Activated CD4-positive, alpha-beta T cell treated with anti-CD3 and anti-CD28 coated beads, Interleukin-2, amount 10 ng/mL, durations not matched to agents 7 days and 5 days (primary cell): Measurements from ENCODE around the gene SLC27A4. TPM values are rescaled to one million over a fixed set of nuclear protein-coding genes. Genes with fewer than 3 reads are reported as not detected.

Source experiments
- CTCF ChIA-PET: fragments of 350-600 bp; sonication (Branson Sonifier 250); formaldehyde crosslinking; loops from one replicate; lab custom pipeline; 2021; ENCODE audit warnings: antibody characterized with exemption; lab: Charles Lee
- POLR2A ChIA-PET: fragments of 350-600 bp; sonication (Branson Sonifier 250); formaldehyde crosslinking; loops from one replicate; lab custom pipeline; 2021; ENCODE audit warnings: antibody characterized with exemption; lab: Charles Lee
- DNase-seq: peaks from one replicate; pipeline ENCODE4 v3.0.0-alpha.2; 2020
- H3K27ac Mint-ChIP-seq: one replicate; pipeline ENCODE4 v1.8.0; 2021; ENCODE audit warnings: mild to moderate bottlenecking, moderate library complexity, mixed read lengths
- H3K27me3 Mint-ChIP-seq: one replicate; pipeline ENCODE4 v1.8.0; 2021; ENCODE audit warnings: mixed read lengths
- H3K36me3 Mint-ChIP-seq: one replicate; pipeline ENCODE4 v1.8.0; 2021; ENCODE audit warnings: low read depth, mixed read lengths
- H3K4me1 Mint-ChIP-seq: one replicate; pipeline ENCODE4 v1.8.0; 2021; ENCODE audit warnings: mixed read lengths
- H3K4me3 Mint-ChIP-seq: one replicate; pipeline ENCODE4 v1.8.0; 2021; ENCODE audit warnings: mild to moderate bottlenecking, moderate library complexity, mixed read lengths
- H3K9me3 Mint-ChIP-seq: one replicate; pipeline ENCODE4 v1.8.0; 2021; ENCODE audit warnings: mixed read lengths
- microRNA-seq: library from miRNA; unstranded; fragments of <30 nt; microRNA quantifications from one replicate; pipeline ENCODE4 v1.2.0, GENCODE V29; 2021; ENCODE audit warnings: borderline microRNAs expressed, borderline replicate concordance
- total RNA-seq, 2 experiments: library from RNA; stranded (reverse); gene quantifications; one replicate each; pipeline ENCODE4 v1.2.3, GENCODE V29; 2021

Gene SLC27A4
- total RNA-seq, 2 experiments from 2014 or later = 15.8 to 16.8 TPM

- Mint-ChIP-seq H3K9me3 (no peaks in the 10 kb centered on the region), H3K4me1 (no peaks in the 10 kb centered on the region), H3K4me3 (no peak overlapping the region), H3K36me3 (no peaks in the 10 kb centered on the region), H3K27me3 (peaks cover 15% of the 10 kb centered on the region), H3K27ac (no peak overlapping the region)
- CTCF ChIA-PET = no interaction called here
- no peak for DNase-seq
- POLR2A ChIA-PET = no interaction called here
Observed at GRCh38 chr9:128399861-128400260, 59.5 kb downstream of the SLC27A4 start.

- no peak for DNase-seq
- Mint-ChIP-seq H3K27ac (no peak overlapping the region), H3K9me3 (no peaks in the 10 kb centered on the region), H3K27me3 (peaks cover 17% of the 10 kb centered on the region), H3K36me3 (no peaks in the 10 kb centered on the region), H3K4me1 (no peaks in the 10 kb centered on the region), H3K4me3 (no peak overlapping the region)
- ChIA-PET POLR2A (no interaction called here), CTCF (interaction anchor here (1.4 kb wide), 1 partner anchor 15 kb away, joined by 3 read pairs; no protein-coding TSS in a partner anchor)
Observed at GRCh38 chr9:128404560-128404959, 64.2 kb downstream of the SLC27A4 start.

DNA sequence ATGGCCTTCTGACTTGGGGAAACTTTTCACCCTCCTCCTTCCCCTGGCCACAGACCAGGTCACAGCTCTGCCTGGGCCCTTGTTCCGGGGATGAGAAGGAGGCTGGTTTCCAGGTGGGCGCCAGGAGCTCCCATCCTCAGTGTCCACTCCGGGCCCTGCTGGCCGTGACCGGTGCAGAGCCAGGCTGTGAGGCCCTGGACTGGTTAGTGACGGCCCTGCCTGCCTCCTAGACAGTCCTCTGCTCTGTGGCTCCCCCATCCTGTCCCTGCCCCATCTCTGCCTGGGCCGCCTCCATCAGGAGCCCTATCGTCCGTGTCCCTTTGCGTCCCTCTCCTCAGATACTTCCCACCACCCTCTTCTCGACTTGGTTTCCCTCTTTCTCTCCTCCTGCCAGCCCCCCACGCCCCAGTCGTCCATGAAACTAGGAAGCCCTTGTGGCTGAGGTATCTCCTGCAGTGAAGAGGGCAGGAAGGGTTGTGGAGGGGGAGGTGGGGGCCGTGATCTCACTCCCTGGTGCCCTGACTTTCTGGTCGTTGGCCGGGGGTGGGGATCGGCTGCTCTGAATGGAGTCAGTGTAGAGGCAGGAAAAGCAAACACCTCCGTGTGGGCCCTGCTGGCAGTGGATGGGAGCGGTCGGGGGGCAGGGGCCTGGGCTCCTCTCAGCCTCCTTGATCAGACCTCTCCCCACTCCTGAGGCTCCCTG lies 64.9 kb downstream of the SLC27A4 start:
- Mint-ChIP-seq H3K4me1 (no peaks in the 10 kb centered on the region), H3K4me3 (no peak overlapping the region), H3K27ac (no peak overlapping the region), H3K27me3 (peaks cover 24% of the 10 kb centered on the region), H3K36me3 (no peaks in the 10 kb centered on the region), H3K9me3 (no peaks in the 10 kb centered on the region)
- CTCF ChIA-PET = no interaction called here
- POLR2A ChIA-PET = no interaction called here
- no peak for DNase-seq

DNA sequence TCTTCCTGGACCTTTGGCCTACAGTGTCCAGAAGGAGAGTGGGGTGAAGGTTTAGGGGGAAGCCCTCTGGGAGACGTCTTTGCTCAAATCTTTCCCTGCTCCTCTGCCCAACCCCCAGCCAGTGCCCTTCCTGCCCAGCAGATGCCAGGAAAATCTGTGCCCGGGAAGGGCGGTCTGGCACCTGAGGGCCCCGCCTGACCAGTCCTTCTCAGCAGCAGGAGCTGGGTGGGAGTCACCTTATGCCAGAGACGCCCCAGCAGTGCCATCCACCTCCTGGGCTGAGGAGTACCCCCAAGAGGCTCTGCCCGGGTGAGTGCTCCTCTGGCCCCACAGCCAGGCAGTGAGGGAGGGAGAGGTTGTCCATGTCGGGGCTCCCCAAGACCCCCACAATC lies 65.4 kb downstream of the SLC27A4 start:
- Mint-ChIP-seq H3K27me3 (peaks cover 25% of the 10 kb centered on the region), H3K4me3 (no peak overlapping the region), H3K27ac (no peak overlapping the region), H3K36me3 (no peaks in the 10 kb centered on the region), H3K4me1 (no peaks in the 10 kb centered on the region), H3K9me3 (no peaks in the 10 kb centered on the region)
- POLR2A ChIA-PET = no interaction called here
- DNase-seq = no peak
- CTCF ChIA-PET = interaction anchor here (1.1 kb wide), 1 partner anchor 15 kb away, joined by 3 read pairs; the partner anchor contains the start of gene CERCAM

GRCh38 chr9:128406848-128407391 lies 66.6 kb downstream of the SLC27A4 start:
- ChIA-PET CTCF (interaction anchor here (0.6 to 1.3 kb wide), 3 partner anchors 13 to 70 kb away, joined by 3 read pairs; partner anchors contain the start of gene CERCAM), POLR2A (no interaction called here)
- H3K4me3 Mint-ChIP-seq = no peak overlapping the region
- H3K27ac Mint-ChIP-seq = no peak overlapping the region
- no peaks in the 10 kb centered on the region for H3K9me3 Mint-ChIP-seq
- DNase-seq = no peak
- H3K36me3 Mint-ChIP-seq = no peaks in the 10 kb centered on the region
- no peaks in the 10 kb centered on the region for H3K4me1 Mint-ChIP-seq
- peaks cover 30% of the 10 kb centered on the region for H3K27me3 Mint-ChIP-seq

DNA sequence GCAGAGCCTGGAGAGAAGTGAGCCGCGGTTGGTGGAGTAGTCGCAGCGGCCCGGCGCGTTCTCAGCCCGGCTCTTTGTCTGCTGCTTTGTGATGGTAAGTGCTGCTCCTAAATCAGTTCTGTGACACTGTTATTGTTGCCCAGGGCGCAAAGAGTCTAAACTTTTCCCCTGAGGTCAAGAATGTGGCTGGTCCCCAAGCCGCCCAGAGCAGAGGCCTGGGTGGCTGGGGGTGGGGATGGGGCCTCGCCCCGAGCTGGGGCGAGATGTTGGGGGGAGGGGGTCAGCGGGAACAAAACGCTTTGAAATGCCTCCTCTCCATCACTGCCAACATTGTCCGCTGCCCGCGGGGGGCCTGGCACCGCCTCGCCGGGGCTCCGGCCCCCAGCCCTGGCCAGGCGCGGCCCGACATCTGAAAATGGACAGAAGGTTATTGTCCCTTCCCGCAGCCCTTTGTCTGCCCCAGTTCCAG lies 68.7 kb downstream of the SLC27A4 start:
- DNase-seq = no peak
- Mint-ChIP-seq H3K9me3 (no peaks in the 10 kb centered on the region), H3K27me3 (peaks cover 34% of the 10 kb centered on the region), H3K4me1 (no peaks in the 10 kb centered on the region), H3K27ac (no peak overlapping the region), H3K4me3 (no peak overlapping the region), H3K36me3 (no peaks in the 10 kb centered on the region)
- CTCF ChIA-PET = interaction anchor here (0.6 to 1.4 kb wide), 2 partner anchors 16 to 208 kb away, joined by 3 read pairs; no protein-coding TSS in a partner anchor
- POLR2A ChIA-PET = no interaction called here

DNA sequence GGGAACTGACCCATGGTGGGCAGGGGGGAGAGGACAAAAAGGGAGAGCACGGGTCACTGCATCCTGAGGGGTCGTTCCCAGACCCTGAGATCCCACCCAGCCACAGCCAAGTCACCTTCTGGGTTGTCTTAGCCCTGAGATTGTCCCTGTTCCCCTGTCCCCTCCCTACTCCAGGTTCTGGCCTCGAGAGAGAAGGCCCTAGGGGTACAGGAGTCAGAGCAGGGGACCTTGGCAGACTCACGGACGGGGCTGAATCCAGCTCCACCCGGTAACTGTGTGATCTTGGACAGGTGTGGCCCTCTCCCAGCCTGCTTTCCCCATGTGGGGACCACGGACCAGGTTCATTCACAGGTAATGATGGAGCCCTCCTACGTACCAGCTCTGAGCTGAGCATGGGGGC lies 69.1 kb downstream of the SLC27A4 start:
- peaks cover 36% of the 10 kb centered on the region for H3K27me3 Mint-ChIP-seq
- no peaks in the 10 kb centered on the region for H3K36me3 Mint-ChIP-seq
- no peak overlapping the region for H3K27ac Mint-ChIP-seq
- CTCF ChIA-PET = interaction anchor here (2.0 kb wide), 1 partner anchor 14 kb away, joined by 6 read pairs; no protein-coding TSS in a partner anchor
- no peaks in the 10 kb centered on the region for H3K9me3 Mint-ChIP-seq
- no peaks in the 10 kb centered on the region for H3K4me1 Mint-ChIP-seq
- POLR2A ChIA-PET = no interaction called here
- H3K4me3 Mint-ChIP-seq = no peak overlapping the region
- DNase-seq = no peak

DNA sequence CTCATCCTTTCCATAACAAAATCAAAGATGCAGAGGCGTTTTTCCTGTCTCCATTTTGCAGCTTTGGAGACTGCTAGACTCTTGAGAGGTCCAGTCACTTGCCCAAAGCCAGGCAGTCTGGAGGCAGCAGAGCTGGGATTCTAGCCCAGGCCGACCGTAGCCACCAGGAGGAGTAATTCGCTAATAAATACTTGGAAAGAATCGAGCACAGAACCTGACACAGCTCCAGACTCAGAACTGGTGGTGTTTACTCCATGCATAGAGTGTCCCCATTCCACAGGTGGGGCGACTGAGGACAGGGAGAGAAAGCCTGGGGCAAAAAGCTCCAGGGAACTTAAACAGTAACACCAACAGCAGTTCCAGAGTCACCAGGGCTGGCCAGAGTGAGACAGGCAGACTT lies 69.7 kb downstream of the SLC27A4 start:
- no peak overlapping the region for H3K27ac Mint-ChIP-seq
- H3K4me1 Mint-ChIP-seq = no peaks in the 10 kb centered on the region
- H3K9me3 Mint-ChIP-seq = no peaks in the 10 kb centered on the region
- CTCF ChIA-PET = interaction anchor here (2.0 kb wide), 1 partner anchor 13 kb away, joined by 6 read pairs; no protein-coding TSS in a partner anchor
- H3K36me3 Mint-ChIP-seq = no peaks in the 10 kb centered on the region
- DNase-seq = no peak
- no peak overlapping the region for H3K4me3 Mint-ChIP-seq
- H3K27me3 Mint-ChIP-seq = peaks cover 40% of the 10 kb centered on the region
- POLR2A ChIA-PET = no interaction called here

Small RNAs within 50 kb of the gene (microRNA-seq; reads per million reads assigned to microRNA genes)
- not detected for gene MIR219B

Other genes starting within 250 kb of the SLC27A4 start
- 10 to 100 TPM; 57.2 to 59.9 TPM for gene PTGES2, start 212.8 kb upstream of the SLC27A4 start, total RNA-seq
- gene LCN2, start 191.1 kb upstream of the SLC27A4 start, total RNA-seq = not detected
- 10 to 100 TPM; 92.5 to 94.2 TPM for gene BBLN, start 180.3 kb upstream of the SLC27A4 start, total RNA-seq
- gene CIZ1, start 149.0 kb upstream of the SLC27A4 start, total RNA-seq = 100 to 1,000 TPM; 128 to 129 TPM
- 1 to 10 TPM in 1 of 2 experiments, under 1 TPM in 1; 0.60 to 1.0 TPM for gene DNM1, start 137.1 kb upstream of the SLC27A4 start, total RNA-seq
- 10 to 100 TPM; 42.6 to 42.8 TPM for gene GOLGA2, start 64.5 kb upstream of the SLC27A4 start, total RNA-seq
- 1 to 10 TPM; 8.8 to 9.5 TPM for gene SWI5, start 64.3 kb upstream of the SLC27A4 start, total RNA-seq
- gene TRUB2, start 18.1 kb upstream of the SLC27A4 start, total RNA-seq = 10 to 100 TPM; 22.2 to 26.7 TPM
- gene COQ4, start 17.7 kb upstream of the SLC27A4 start, total RNA-seq = 10 to 100 TPM; 33.9 to 35.6 TPM
- 10 to 100 TPM; 65.1 to 78.1 TPM for gene URM1, start 30.8 kb downstream of the SLC27A4 start, total RNA-seq
- under 1 TPM; 0.17 to 0.37 TPM for gene CERCAM, start 80.3 kb downstream of the SLC27A4 start, total RNA-seq
- gene ODF2, start 115.5 kb downstream of the SLC27A4 start, total RNA-seq = 10 to 100 TPM; 64.9 to 68.4 TPM
- 10 to 100 TPM; 47.3 to 49.6 TPM for gene GLE1, start 164.2 kb downstream of the SLC27A4 start, total RNA-seq
- gene SPTAN1, start 212.1 kb downstream of the SLC27A4 start, total RNA-seq = 100 to 1,000 TPM; 338 to 383 TPM